Activated gamma-delta T cell treated with Interleukin-2 at 50 U/mL for 16 hours (primary cell): ENCODE data around the gene ANGPTL2.

Source experiments
- DNase-seq: peaks from one replicate; pipeline ENCODE4 v3.0.0-alpha.2; 2020

ANGPTL2 gene

DNA sequence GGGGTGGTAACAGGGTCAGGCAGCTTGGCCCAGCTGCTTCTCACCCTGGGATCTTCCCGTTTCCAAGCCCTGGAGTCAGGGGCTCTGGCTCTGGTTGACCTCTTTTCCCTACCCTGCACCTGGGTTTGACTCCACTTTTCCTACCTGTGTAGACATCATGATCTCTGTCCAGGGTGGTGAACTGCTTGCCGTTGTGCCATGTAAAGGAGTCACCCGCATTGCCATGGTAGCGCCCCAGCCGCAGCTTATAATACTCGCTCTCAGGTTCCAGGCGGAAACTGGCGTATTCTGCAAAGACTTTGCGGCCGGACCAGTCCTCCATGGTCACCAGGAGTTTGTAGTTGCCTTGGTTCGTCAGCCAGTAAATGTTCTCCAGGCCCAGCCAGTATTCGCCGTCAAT, 30.9 kb downstream of the ANGPTL2 start:
- no peak for DNase-seq

GRCh38 chr9:127090341-127090985, 32.0 kb downstream of the ANGPTL2 start:
- no peak for DNase-seq

GRCh38 chr9:127089631-127090081, 32.8 kb downstream of the ANGPTL2 start:
- no peak for DNase-seq

GRCh38 chr9:127088724-127089615, 33.5 kb downstream of the ANGPTL2 start:
- DNase-seq = no peak

DNA sequence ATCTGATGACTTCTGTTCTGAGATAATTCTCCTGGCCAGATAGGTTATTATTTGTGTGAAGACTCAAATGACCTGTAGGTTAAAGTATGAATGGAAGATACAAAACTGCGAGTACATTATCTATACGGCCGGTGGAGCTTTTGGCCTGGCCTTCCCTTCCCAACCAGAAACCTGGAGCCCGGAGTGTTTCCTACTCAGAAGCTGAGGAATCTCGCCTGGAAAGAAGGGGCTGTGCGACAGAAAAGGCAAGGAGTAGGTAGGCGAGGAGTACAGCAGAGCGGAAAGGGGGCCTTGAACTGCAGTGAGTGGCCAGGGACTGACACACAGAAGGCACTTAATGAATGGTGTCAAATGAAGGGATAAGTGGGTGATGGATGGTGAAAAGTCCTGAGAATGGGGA, 34.6 kb downstream of the ANGPTL2 start:
- DNase-seq = no peak

GRCh38 chr9:127087411-127087810, 35.0 kb downstream of the ANGPTL2 start:
- DNase-seq = no peak

DNA sequence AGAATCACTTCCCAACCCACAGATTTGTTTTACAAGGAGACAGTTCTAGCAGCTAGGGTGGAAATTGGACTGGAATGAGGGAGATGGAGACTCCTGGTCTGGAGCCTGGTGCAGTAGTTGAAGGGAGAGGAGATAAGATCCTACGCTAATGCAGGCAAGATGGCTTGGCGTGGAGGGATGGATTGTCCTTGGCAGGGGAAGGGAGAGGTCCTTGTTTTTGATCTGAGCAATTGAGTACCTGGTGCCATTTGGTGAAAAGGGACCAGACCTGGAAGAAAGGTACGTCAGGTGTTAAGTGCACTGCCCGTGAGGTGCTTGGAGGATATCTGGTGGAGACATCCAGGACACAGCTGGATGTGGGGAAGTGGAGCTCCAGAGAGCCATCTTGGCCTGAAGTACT, 35.7 kb downstream of the ANGPTL2 start:
- DNase-seq = no peak

DNA sequence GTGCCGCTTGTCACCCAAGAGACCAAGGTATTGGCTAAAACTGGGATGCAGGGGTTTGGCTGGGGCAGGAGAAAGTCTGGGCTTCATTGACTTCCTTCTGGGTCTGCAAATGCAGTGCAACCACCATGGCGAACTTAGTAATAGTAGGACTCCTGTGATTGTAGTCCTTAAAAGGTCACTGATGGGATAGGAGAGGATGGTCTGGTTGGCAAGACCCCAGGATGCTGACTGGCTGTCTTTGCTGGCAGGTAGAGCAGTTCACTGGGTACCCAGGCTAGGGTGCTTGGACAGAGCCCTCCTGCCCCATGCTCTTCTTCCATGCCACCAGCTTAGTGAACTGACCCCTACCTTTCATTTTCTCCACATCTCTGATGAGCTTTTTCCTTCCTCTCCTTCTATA, 37.2 kb downstream of the ANGPTL2 start:
- no peak for DNase-seq

GRCh38 chr9:127084076-127085039, 38.1 kb downstream of the ANGPTL2 start:
- no peak for DNase-seq

- no peak for DNase-seq
Measured at GRCh38 chr9:127083138-127083980, 39.1 kb downstream of the ANGPTL2 start.

DNA sequence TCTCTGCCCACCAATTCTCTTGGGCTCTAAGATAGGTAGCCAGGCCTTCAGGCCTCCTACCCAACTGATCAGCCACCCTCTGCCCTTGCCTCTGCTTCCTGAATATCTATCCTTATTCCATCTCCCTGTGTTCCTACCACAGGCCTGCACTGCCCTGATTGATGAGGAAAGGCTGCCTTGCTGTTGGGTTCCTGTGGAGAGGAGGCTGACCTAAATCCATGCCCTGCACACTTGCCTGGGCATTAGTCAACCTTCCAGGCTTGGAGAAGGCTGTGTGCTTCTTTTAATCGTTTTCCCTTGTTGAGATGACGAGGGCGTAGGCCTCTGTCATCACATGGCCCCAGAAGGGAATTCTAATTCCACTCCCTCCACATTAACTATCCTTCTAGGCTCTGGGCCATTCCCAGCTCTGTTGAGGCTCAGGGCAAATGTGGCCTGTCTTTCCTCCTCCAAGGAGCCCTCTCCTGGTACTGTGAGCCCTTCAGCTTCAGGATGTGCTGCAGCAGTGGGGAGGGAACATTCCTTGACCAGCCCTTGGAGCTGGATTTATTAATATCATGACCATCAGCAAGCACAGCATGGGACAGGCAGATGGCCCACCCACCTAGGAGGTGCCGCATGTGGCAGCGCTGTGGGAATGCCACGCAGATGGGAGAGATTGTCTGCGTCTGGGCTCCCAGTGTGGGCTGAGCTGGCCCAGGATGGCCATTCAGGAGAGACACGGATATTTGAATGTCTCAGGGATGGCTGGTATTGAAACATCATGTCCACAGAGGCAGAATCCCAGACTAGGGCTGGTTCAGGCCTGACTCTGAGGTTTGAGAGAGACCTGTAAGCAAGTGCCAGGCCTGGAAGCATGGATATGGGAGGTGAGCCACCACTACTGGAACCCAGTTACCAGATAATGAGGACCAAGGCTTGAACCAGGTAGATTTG, 40.9 kb downstream of the ANGPTL2 start:
- no peak for DNase-seq

DNA sequence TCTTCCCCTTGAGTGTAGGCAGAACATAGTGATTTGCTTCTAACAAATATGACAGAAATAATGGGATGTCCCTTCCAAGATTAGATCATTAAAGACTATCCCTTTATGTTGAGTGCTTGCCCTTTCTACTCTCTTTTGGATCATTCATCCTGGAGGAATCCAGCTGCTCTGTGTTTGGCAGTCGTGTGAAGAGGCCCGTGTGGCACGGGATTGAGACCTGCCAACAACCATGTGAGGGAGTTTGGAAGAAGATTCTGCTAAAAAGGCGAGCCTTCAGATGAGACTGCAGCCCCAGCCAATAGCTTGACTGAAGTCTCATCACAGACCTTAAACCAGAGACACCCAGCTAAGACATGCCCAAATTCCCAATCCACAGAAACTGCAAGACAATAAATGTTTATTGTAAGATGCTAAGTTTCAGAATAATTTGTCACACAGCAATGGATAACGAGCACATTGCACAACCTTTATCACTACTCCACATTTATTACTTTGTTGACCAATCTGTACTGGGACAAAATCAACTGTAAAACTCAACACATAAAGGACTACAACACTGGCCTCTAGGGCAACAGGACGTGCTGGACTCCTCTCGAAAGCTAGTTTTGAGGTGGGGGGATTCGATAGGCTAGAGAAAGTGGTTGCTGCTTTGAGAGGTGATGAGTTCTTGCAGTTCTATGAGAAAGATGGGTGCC, 42.8 kb downstream of the ANGPTL2 start:
- no peak for DNase-seq

DNA sequence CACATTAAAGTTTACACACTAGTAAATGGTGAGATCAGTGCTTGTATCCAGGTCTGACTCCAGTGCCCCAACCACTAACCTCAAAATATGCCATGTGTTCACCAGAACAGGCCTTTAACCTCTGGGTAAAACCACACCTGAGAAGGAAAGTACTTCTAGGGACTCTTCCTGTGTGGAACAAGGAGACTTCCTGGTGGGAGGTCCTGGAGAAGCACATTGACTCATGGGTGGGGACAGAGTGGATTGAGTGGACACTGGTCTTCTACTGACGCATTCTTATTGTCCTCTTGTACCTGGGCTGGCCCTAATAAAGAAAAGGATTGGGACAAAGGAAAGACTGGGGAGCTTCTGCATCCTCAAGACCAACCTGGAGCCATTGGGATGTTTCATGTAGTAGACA, 43.4 kb downstream of the ANGPTL2 start:
- no peak for DNase-seq

GRCh38 chr9:127078336-127078735, 44.1 kb downstream of the ANGPTL2 start:
- DNase-seq = no peak

DNA sequence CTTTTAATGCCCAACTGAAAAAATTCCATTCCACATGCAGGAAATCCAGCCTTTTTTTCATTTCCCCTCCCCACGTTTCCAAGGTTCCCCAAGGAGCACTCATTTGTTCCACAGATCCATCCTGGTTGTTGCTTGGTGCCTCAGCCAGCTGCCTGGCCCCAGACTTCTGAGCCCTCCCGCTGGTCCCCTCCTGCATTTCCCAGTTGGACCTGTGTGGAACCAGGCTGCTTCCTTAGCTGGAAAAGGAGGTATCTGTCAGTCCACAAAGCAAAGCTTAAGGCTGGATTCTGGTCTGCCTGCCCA, 44.8 kb downstream of the ANGPTL2 start:
- DNase-seq = no peak

GRCh38 chr9:127076860-127077643, 45.4 kb downstream of the ANGPTL2 start:
- no peak for DNase-seq

- DNase-seq = no peak
Measured at GRCh38 chr9:127075624-127076372, 46.6 kb downstream of the ANGPTL2 start.

GRCh38 chr9:127074561-127075548, 47.6 kb downstream of the ANGPTL2 start:
- no peak for DNase-seq
